Stimulated activated CD4-positive, alpha-beta T cell treated with anti-CD3 and anti-CD28 coated beads, Interleukin-1b, Interleukin-23, amount 100 ng/mL, for 1 hour (primary cell): ENCODE data around the gene C9orf85.
"Not testable (repeated sequence)": the region's sequence is repeated elsewhere in the genome, so short reads cannot be mapped to it uniquely, and the experiment has no call there.

ENCODE experiments used
- DNase-seq, 2 donors: peaks; one replicate each; pipeline ENCODE4 v3.0.0-alpha.2; 2020; ENCODE audit warnings: low read depth in 2 of 2

The C9orf85 gene

GRCh38 chr9:71941998-71942567 lies 30.6 kb downstream of the C9orf85 start:
- DNase-seq = no peak

- DNase-seq = no peak
Observed at GRCh38 chr9:71944754-71945375, 33.4 kb downstream of the C9orf85 start.

GRCh38 chr9:71954652-71955051 lies 43.2 kb downstream of the C9orf85 start:
- not testable (repeated sequence) for DNase-seq

- no peak for DNase-seq
Observed at GRCh38 chr9:71955300-71955915, 44.0 kb downstream of the C9orf85 start.

GRCh38 chr9:71962328-71962727 lies 50.9 kb downstream of the C9orf85 start:
- DNase-seq = no peak

- not testable (repeated sequence) for DNase-seq
Observed at GRCh38 chr9:71963471-71963996, 52.1 kb downstream of the C9orf85 start.

GRCh38 chr9:71965403-71965802 lies 54.0 kb downstream of the C9orf85 start:
- DNase-seq = no peak

- no peak for DNase-seq
Observed at GRCh38 chr9:71966601-71967000, 55.2 kb downstream of the C9orf85 start.

GRCh38 chr9:71968541-71969090 lies 57.2 kb downstream of the C9orf85 start:
- DNase-seq = no peak

- no peak for DNase-seq
Observed at GRCh38 chr9:71975833-71976232, 64.4 kb downstream of the C9orf85 start.

- no peak for DNase-seq
Observed at GRCh38 chr9:71977003-71977402, 65.6 kb downstream of the C9orf85 start.

GRCh38 chr9:71980266-71981190 lies 69.1 kb downstream of the C9orf85 start:
- no peak for DNase-seq

GRCh38 chr9:71981944-71982343 lies 70.5 kb downstream of the C9orf85 start:
- DNase-seq = no peak

- no peak for DNase-seq
Observed at GRCh38 chr9:71984403-71984802, 73.0 kb downstream of the C9orf85 start.

- DNase-seq = no peak
Observed at GRCh38 chr9:71984831-71985281, 73.4 kb downstream of the C9orf85 start.

- DNase-seq = no peak
Observed at GRCh38 chr9:71985297-71985911, 74.0 kb downstream of the C9orf85 start.

GRCh38 chr9:71986900-71987299 lies 75.5 kb downstream of the C9orf85 start:
- no peak for DNase-seq

GRCh38 chr9:71987471-71988371 lies 76.3 kb downstream of the C9orf85 start:
- DNase-seq = no peak

GRCh38 chr9:71990466-71990865 lies 79.0 kb downstream of the C9orf85 start:
- DNase-seq = no peak

- no peak for DNase-seq
Observed at GRCh38 chr9:72005451-72005850, 94.0 kb downstream of the C9orf85 start.
